Gastroesophageal sphincter (tissue), 3 donors: Measurements from ENCODE around the gene COX4I2.

Experiments used
- CTCF ChIP-seq, 4 experiments: fragments of 200-600 bp in 2 of 4; fragments of 450-650 bp in 2 of 4; sonication (generic) in 1 of 4; IDR thresholded peaks; one replicate each; pipeline ENCODE4 v1.5.1; 2017 to 2019; ENCODE audit warnings: antibody characterized with exemption in 4 of 4, mild to moderate bottlenecking in 2 of 4, moderate library complexity in 2 of 4
- POLR2A ChIP-seq, 2 donors: fragments of 450-650 bp; IDR thresholded peaks; one replicate each; pipeline ENCODE4 v1.6.1; 2017; ENCODE audit warnings: antibody characterized with exemption in 2 of 2, mild to moderate bottlenecking in 2 of 2, moderate library complexity in 1 of 2
- POLR2AphosphoS5 ChIP-seq: sonication (generic); formaldehyde crosslinking; IDR thresholded peaks from one replicate; pipeline ENCODE4 v1.6.1; 2017; ENCODE audit warnings: antibody characterized with exemption

GRCh38 chr20:31617432-31618104 lies 20.1 kb upstream of the COX4I2 start:
- no peak for TF ChIP-seq CTCF (IDR thresholded peaks at IDR 0.05)
- TF ChIP-seq POLR2A (IDR thresholded peaks at IDR 0.05): no peak
- no peak for TF ChIP-seq POLR2AphosphoS5
